WTC11 (cell line): ENCODE results near the gene AKAP1.
A peak's percentile ranks its signal among the peaks of the same experiment; 100 is the strongest.

Experiments used
- ATF2 ChIP-seq: sonication (generic); formaldehyde crosslinking; IDR thresholded peaks from 2 replicates; pipeline ENCODE4 v1.8.1; 2022; ENCODE audit warnings: low read depth, missing genetic modification reagents, borderline replicate concordance
- CTCF ChIP-seq: fragments of 200-600 bp; IDR thresholded peaks from 2 replicates; pipeline ENCODE4 v1.8.0; 2022; ENCODE audit warnings: antibody characterized with exemption
- TEAD4 ChIP-seq: sonication (generic); formaldehyde crosslinking; IDR thresholded peaks from 2 replicates; pipeline ENCODE4 v1.8.0; 2022; ENCODE audit warnings: mild to moderate bottlenecking, missing genetic modification reagents
- USF2 ChIP-seq: sonication (generic); formaldehyde crosslinking; IDR thresholded peaks from 2 replicates; pipeline ENCODE4 v1.8.1; 2023; ENCODE audit warnings: mild to moderate bottlenecking, missing genetic modification reagents, moderate library complexity
- ZNF317 ChIP-seq: sonication (generic); formaldehyde crosslinking; IDR thresholded peaks from 2 replicates; pipeline ENCODE4 v1.8.1; 2023; ENCODE audit warnings: low read depth, mild to moderate bottlenecking, moderate library complexity, missing genetic modification reagents, borderline replicate concordance

- TF ChIP-seq CTCF: peak; percentile 92
- TF ChIP-seq USF2: no peak
- no peak for TF ChIP-seq ATF2 (CRISPR knock-in tag)
- no peak for TF ChIP-seq ZNF317
- TF ChIP-seq TEAD4 (CRISPR knock-in tag): no peak
Observed at GRCh38 chr17:57130708-57131461, 45.8 kb downstream of the AKAP1 start.
